DOHH2 (cell line): ENCODE measurements around the gene PADI4.

Experiments used
- H3F3A ChIP-seq: fragments of 200-600 bp; sonication (generic), shearing (Covaris generic); 2 replicates; pipeline ENCODE4 v1.6.0; 2016; ENCODE audit warnings: antibody characterized with exemption, mild to moderate bottlenecking; ENCODE audit not compliant: control insufficient read depth, insufficient read depth
- H3K27ac ChIP-seq: fragments of 200-600 bp; sonication (generic); 2 replicates; pipeline ENCODE4 v1.5.1; 2014; ENCODE audit warnings: low read depth, mild to moderate bottlenecking, low read length, moderate library complexity
- H3K27me3 ChIP-seq: fragments of 200-600 bp; sonication (generic); 2 replicates; pipeline ENCODE4 v1.6.1; 2014; ENCODE audit warnings: mild to moderate bottlenecking, low read length, mixed read lengths; ENCODE audit not compliant: control insufficient read depth
- H3K36me3 ChIP-seq: fragments of 200-600 bp; sonication (generic); 2 replicates; pipeline ENCODE4 v1.6.1; 2014; ENCODE audit warnings: mild to moderate bottlenecking, low read length, moderate library complexity, mixed read lengths; ENCODE audit not compliant: control insufficient read depth
- H3K4me1 ChIP-seq: fragments of 200-600 bp; sonication (generic); 2 replicates; pipeline ENCODE4 v1.6.1; 2014; ENCODE audit warnings: mild to moderate bottlenecking, low read length, mixed read lengths; ENCODE audit not compliant: control insufficient read depth
- H3K4me2 ChIP-seq: fragments of 200-600 bp; sonication (generic); 2 replicates; pipeline ENCODE4 v1.6.0; 2014; ENCODE audit warnings: mild to moderate bottlenecking, low read length, moderate library complexity
- H3K4me3 ChIP-seq: fragments of 200-600 bp; sonication (generic); 2 replicates; pipeline ENCODE4 v1.5.1; 2014; ENCODE audit warnings: mild to moderate bottlenecking, low read length, mixed read lengths
- H3K79me2 ChIP-seq: fragments of 200-600 bp; sonication (generic); 2 replicates; pipeline ENCODE4 v1.6.1; 2014; ENCODE audit warnings: mild to moderate bottlenecking, low read length, mixed read lengths; ENCODE audit not compliant: control insufficient read depth
- H3K9me2 ChIP-seq: fragments of 200-600 bp; sonication (generic); replicated peaks from 2 replicates; pipeline ENCODE4 v1.6.1; 2014; ENCODE audit warnings: mild to moderate bottlenecking, low read length, mixed read lengths; ENCODE audit not compliant: control insufficient read depth
- H3K9me3 ChIP-seq: fragments of 200-600 bp; sonication (generic); 2 replicates; pipeline ENCODE4 v1.6.1; 2014; ENCODE audit warnings: antibody characterized with exemption, low read length, mixed read lengths; ENCODE audit not compliant: control insufficient read depth, insufficient read depth
- H4K20me1 ChIP-seq: fragments of 200-600 bp; sonication (generic); 2 replicates; pipeline ENCODE4 v1.6.0; 2014; ENCODE audit warnings: low read depth, mild to moderate bottlenecking, antibody characterized with exemption, low read length, moderate library complexity; ENCODE audit not compliant: control insufficient read depth, insufficient read depth
- CTCF ChIP-seq: fragments of 200-600 bp; sonication (generic); IDR thresholded peaks from one replicate; pipeline ENCODE4 v1.5.1; 2014; ENCODE audit warnings: antibody characterized with exemption, mild to moderate bottlenecking, low read depth, low read length; ENCODE audit not compliant: poor library complexity, severe bottlenecking
- EZH2phosphoT487 ChIP-seq: fragments of 200-600 bp; sonication (generic); IDR thresholded peaks from 2 replicates; pipeline ENCODE4 v1.6.1; 2017; ENCODE audit warnings: borderline replicate concordance, mild to moderate bottlenecking, antibody characterized with exemption, low read length, moderate library complexity, mixed read lengths

The PADI4 gene

GRCh38 chr1:17306407-17306806 lies 1.6 kb upstream of the PADI4 start:
- Histone ChIP-seq H3K27me3 (no peaks in the 10 kb centered on the region), H3K27ac (no peak overlapping the region), H3K4me1 (no peaks in the 10 kb centered on the region), H3K4me2 (no peak overlapping the region), H3K4me3 (no peak overlapping the region), H3K9me2 (no peaks in the 10 kb centered on the region), H3K9me3 (peaks cover 6% of the 10 kb centered on the region; the same call in 1 of the 2 replicates), H3K79me2 (no peaks in the 10 kb centered on the region), H4K20me1 (no peaks in the 10 kb centered on the region), H3K36me3 (no peaks in the 10 kb centered on the region), H3F3A (no peaks in the 10 kb centered on the region)
- TF ChIP-seq EZH2phosphoT487, result no peak
- no peak for TF ChIP-seq CTCF

- Histone ChIP-seq H3K27me3 (no peaks in the 10 kb centered on the region), H3K79me2 (no peaks in the 10 kb centered on the region), H3K9me3 (peaks cover 3% of the 10 kb centered on the region; the same call in 1 of the 2 replicates), H4K20me1 (no peaks in the 10 kb centered on the region), H3F3A (no peaks in the 10 kb centered on the region), H3K4me3 (no peak overlapping the region), H3K9me2 (no peaks in the 10 kb centered on the region), H3K4me1 (no peaks in the 10 kb centered on the region), H3K4me2 (no peak overlapping the region), H3K36me3 (no peaks in the 10 kb centered on the region), H3K27ac (no peak overlapping the region)
- TF ChIP-seq EZH2phosphoT487 (no peak), CTCF (no peak)
These were observed 1.1 kb upstream of the PADI4 start for GRCh38 chr1:17306921-17307320.

GRCh38 chr1:17307329-17307728 lies 668 bp upstream of the PADI4 start:
- H3K4me2 ChIP-seq, result no peak overlapping the region
- no peaks in the 10 kb centered on the region for H4K20me1 ChIP-seq
- TF ChIP-seq EZH2phosphoT487 (no peak), CTCF (no peak)
- H3K9me2 ChIP-seq, result no peaks in the 10 kb centered on the region
- no peaks in the 10 kb centered on the region for H3K4me1 ChIP-seq
- H3K79me2 ChIP-seq, result no peaks in the 10 kb centered on the region
- no peaks in the 10 kb centered on the region for H3K27me3 ChIP-seq
- no peaks in the 10 kb centered on the region for H3F3A ChIP-seq
- H3K9me3 ChIP-seq, result no peaks in the 10 kb centered on the region
- H3K36me3 ChIP-seq, result no peaks in the 10 kb centered on the region
- H3K27ac ChIP-seq, result no peak overlapping the region
- H3K4me3 ChIP-seq, result no peak overlapping the region

DNA sequence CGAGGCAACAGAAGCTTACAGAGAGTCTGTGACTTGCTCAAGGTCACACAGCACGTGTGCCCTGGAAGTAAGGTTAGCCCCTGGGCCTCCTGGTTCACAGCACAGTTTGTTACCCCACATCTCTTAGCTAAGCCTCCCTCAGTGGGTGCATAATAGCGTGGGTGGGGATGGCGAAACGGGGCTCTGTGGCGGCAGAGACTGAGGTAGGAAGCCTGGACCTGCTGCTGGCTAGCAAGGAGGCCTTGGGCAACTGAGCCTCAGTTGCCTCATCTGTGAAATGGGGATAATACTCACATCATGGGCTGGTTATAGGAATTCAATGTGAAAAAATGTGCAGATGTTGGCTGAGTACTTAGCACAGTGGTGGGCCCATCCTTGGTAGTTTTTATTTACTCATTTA lies 596 bp downstream of the PADI4 start:
- no peak overlapping the region for H3K4me2 ChIP-seq
- TF ChIP-seq CTCF (no peak), EZH2phosphoT487 (no peak)
- H3K36me3 ChIP-seq, result no peaks in the 10 kb centered on the region
- no peaks in the 10 kb centered on the region for H3K9me2 ChIP-seq
- no peak overlapping the region for H3K27ac ChIP-seq
- H3K27me3 ChIP-seq, result no peaks in the 10 kb centered on the region
- H3K4me1 ChIP-seq, result no peaks in the 10 kb centered on the region
- no peaks in the 10 kb centered on the region for H3K79me2 ChIP-seq
- no peaks in the 10 kb centered on the region for H3K9me3 ChIP-seq
- H3F3A ChIP-seq, result no peaks in the 10 kb centered on the region
- H3K4me3 ChIP-seq, result no peak overlapping the region
- H4K20me1 ChIP-seq, result no peaks in the 10 kb centered on the region
